PFSK-1 (cell line): ENCODE results near the gene THAP10.

Experiments used
- POLR2AphosphoS5 ChIP-seq: IDR thresholded peaks from 2 replicates; pipeline ENCODE4 v1.6.1; 2012; ENCODE audit warnings: low read depth, mild to moderate bottlenecking, control low read depth, low read length, moderate library complexity
- REST ChIP-seq, 2 experiments: IDR thresholded peaks; 2 replicates each; pipeline versions ENCODE4 v1.6.1 to v1.8.0; 2011 to 2012; ENCODE audit warnings: low read depth in 2 of 2, low read length in 2 of 2, control low read depth in 1 of 2, inconsistent platforms in 1 of 2, mild to moderate bottlenecking in 1 of 2, moderate library complexity in 1 of 2; ENCODE audit not compliant: insufficient read depth in 1 of 2
- TAF1 ChIP-seq: IDR thresholded peaks from 2 replicates; pipeline ENCODE4 v1.6.1; 2012; ENCODE audit warnings: low read length, control low read depth, borderline replicate concordance; ENCODE audit not compliant: insufficient read depth

GRCh38 chr15:70892912-70893560 lies 803 bp upstream of the THAP10 start:
- TF ChIP-seq TAF1 (no peak), POLR2AphosphoS5 (no peak), REST (IDR thresholded peaks at IDR 0.05; ENCODE audit: insufficient read depth in 1 of 2, low read depth in 2 of 2, low read length in 2 of 2) (no peak)
